ENCODE measurements around the gene ADRA1B. TPM values are rescaled to one million over a fixed set of nuclear protein-coding genes. Genes with fewer than 3 reads are reported as not detected.

The ADRA1B gene
- total and polyA plus RNA-seq, 10 of the 15 experiments (the other 5 are each of a cell fraction or from before 2014, with no cell fraction given): 0.04 TPM; not detected in 9

- SMC1A ChIA-PET (ENCODE audit: uncharacterized antibody, unreplicated experiment): no interaction called here
- Histone ChIP-seq H3K27ac (ENCODE audit: control insufficient read depth, insufficient read depth) (no peak overlapping the region), H3K79me2 (ENCODE audit: control insufficient read depth, insufficient read depth, low read length) (no peaks in the 10 kb centered on the region), H3K4me2 (ENCODE audit: control insufficient read depth, insufficient read depth) (no peak overlapping the region), H2AFZ (ENCODE audit: control insufficient read depth, low read depth, low read length) (no peak overlapping the region), H3K9me3 (replicated peaks; ENCODE audit: control insufficient read depth, insufficient read depth, low read length) (no peaks in the 10 kb centered on the region), H3K27me3 (replicated peaks in 1 of 2; ENCODE audit: control insufficient read depth in 2 of 2, insufficient read depth in 2 of 2, low read length in 1 of 2) (no peaks in the 10 kb centered on the region), H3K9ac (ENCODE audit: control insufficient read depth, insufficient read depth, low read length) (no peak overlapping the region), H3K36me3 (ENCODE audit: control insufficient read depth in 2 of 2, insufficient read depth in 2 of 2, low read length in 1 of 2) (no peaks in the 10 kb centered on the region), H3K4me1 (ENCODE audit: control insufficient read depth, insufficient read depth, low read length) (no peaks in the 10 kb centered on the region), H4K20me1 (ENCODE audit: control insufficient read depth, insufficient read depth) (no peaks in the 10 kb centered on the region), H3K4me3 (no peak overlapping the region)
- RAD21 ChIA-PET (ENCODE audit: unreplicated experiment): no interaction called here
- POLR2A ChIA-PET: no interaction called here
- DNase-seq (ENCODE audit: low read depth, low spot score) (no peak), ATAC-seq (no peak), FAIRE-seq (no peak)
- intact Hi-C loops (cut with micrococcal nuclease; ENCODE audit: unreplicated experiment): no loop called here
- TF ChIP-seq IRF3 (IDR thresholded peaks at IDR 0.05) (no peak), MEF2B (IDR thresholded peaks at IDR 0.05; ENCODE audit: partially characterized antibody, poor library complexity, severe bottlenecking) (no peak)
- CTCF ChIA-PET: no interaction called here
- in situ Hi-C loops (cut with MboI): no loop called here
- no CpG with 5 or more reads among the region's 1 CpG for WGBS (ENCODE audit: insufficient coverage, insufficient replicate concordance, low lambda C conversion rate, missing lambda C conversion rate)
- BruUV-seq (replicated peaks): no TSS peak
Observed at GRCh38 chr5:159901308-159901707, 15.0 kb upstream of the ADRA1B start.

- no peak overlapping the region for H3K4me3 ChIP-seq
- no peaks in the 10 kb centered on the region for H3K9me3 ChIP-seq (replicated peaks; ENCODE audit: control insufficient read depth, insufficient read depth, low read length)
- intact Hi-C loops (cut with micrococcal nuclease; ENCODE audit: unreplicated experiment) (no loop called here), in situ Hi-C loops (cut with MboI) (no loop called here)
- no peak overlapping the region for H3K4me2 ChIP-seq (ENCODE audit: control insufficient read depth, insufficient read depth)
- H4K20me1 ChIP-seq (ENCODE audit: control insufficient read depth, insufficient read depth): no peaks in the 10 kb centered on the region
- H3K4me1 ChIP-seq (ENCODE audit: control insufficient read depth, insufficient read depth, low read length): no peaks in the 10 kb centered on the region
- no peak overlapping the region for H2AFZ ChIP-seq (ENCODE audit: control insufficient read depth, low read depth, low read length)
- POLR2A ChIA-PET: no interaction called here
- FAIRE-seq (no peak), ATAC-seq (no peak), DNase-seq (ENCODE audit: low read depth, low spot score) (no peak)
- BruUV-seq (replicated peaks): no TSS peak
- no peak overlapping the region for H3K27ac ChIP-seq (ENCODE audit: control insufficient read depth, insufficient read depth)
- RAD21 ChIA-PET (ENCODE audit: unreplicated experiment): no interaction called here
- SMC1A ChIA-PET (ENCODE audit: uncharacterized antibody, unreplicated experiment): no interaction called here
- no peaks in the 10 kb centered on the region for H3K79me2 ChIP-seq (ENCODE audit: control insufficient read depth, insufficient read depth, low read length)
- H3K27me3 ChIP-seq (replicated peaks in 1 of 2; ENCODE audit: control insufficient read depth in 2 of 2, insufficient read depth in 2 of 2, low read length in 1 of 2): no peaks in the 10 kb centered on the region
- CTCF ChIA-PET: no interaction called here
- H3K9ac ChIP-seq (ENCODE audit: control insufficient read depth, insufficient read depth, low read length): no peak overlapping the region
- H3K36me3 ChIP-seq (ENCODE audit: control insufficient read depth in 2 of 2, insufficient read depth in 2 of 2, low read length in 1 of 2): no peaks in the 10 kb centered on the region
- TF ChIP-seq ZNF274 (IDR thresholded peaks at IDR 0.05; ENCODE audit: insufficient read depth, insufficient read length) (no peak), SP1 (IDR thresholded peaks at IDR 0.05; ENCODE audit: low read depth, low read length) (no peak), ASH2L (IDR thresholded peaks at IDR 0.05; ENCODE audit: borderline replicate concordance, low read depth) (no peak), ZNF592 (IDR thresholded peaks at IDR 0.05) (no peak), RB1 (IDR thresholded peaks at IDR 0.05; ENCODE audit: borderline replicate concordance) (no peak), EP300 (IDR thresholded peaks at IDR 0.05; ENCODE audit: borderline replicate concordance in 1 of 2, control insufficient read depth in 1 of 2, low read depth in 2 of 2, low read length in 2 of 2) (no peak), PML (IDR thresholded peaks at IDR 0.05; ENCODE audit: low read length) (no peak), BCL11A (IDR thresholded peaks at IDR 0.05; ENCODE audit: low read depth, low read length) (no peak), STAT1 (conservative IDR thresholded peaks at IDR 0.05) (no peak), MTA3 (IDR thresholded peaks at IDR 0.05; ENCODE audit: borderline replicate concordance, low read length) (no peak), HSF1 (IDR thresholded peaks at IDR 0.05; ENCODE audit: low read depth, low read length) (no peak)
Observed at GRCh38 chr5:159901772-159902171, 14.5 kb upstream of the ADRA1B start.
